B cell (primary cell): ENCODE measurements around the gene BBS1. TPM values are rescaled to one million over a fixed set of nuclear protein-coding genes. Genes with fewer than 3 reads are reported as not detected.

Source experiments
- ATAC-seq: fragments of 200-7000 bp; cut with Tn5 transposase; one replicate; pipeline ENCODE4 v1.10.0; 2021; ENCODE audit warnings: low read depth, mild to moderate bottlenecking, moderate number of reproducible peaks, moderate library complexity
- CTCF ChIA-PET: fragments of 350-600 bp; sonication (Branson Sonifier 250); formaldehyde crosslinking; loops from one replicate; lab custom pipeline; 2021; ENCODE audit warnings: antibody characterized with exemption, inconsistent platforms; lab: Charles Lee
- POLR2A ChIA-PET: fragments of 350-600 bp; sonication (Branson Sonifier 250); formaldehyde crosslinking; loops from one replicate; lab custom pipeline; 2021; ENCODE audit warnings: antibody characterized with exemption; lab: Charles Lee
- DNase-seq: peaks from one replicate; pipeline ENCODE4 v3.0.0; 2013
- H2AFZ ChIP-seq: 2 replicates; pipeline ENCODE4 v1.6.1; 2012; ENCODE audit warnings: mild to moderate bottlenecking, low read depth, low read length; ENCODE audit not compliant: insufficient read depth, poor library complexity, severe bottlenecking
- H3K27ac ChIP-seq, 2 donors: 1 replicate in 1 of 2; 2 replicates in 1 of 2; pipeline ENCODE4 v1.5.1; 2012 to 2013; ENCODE audit warnings: low read length in 2 of 2, mild to moderate bottlenecking in 2 of 2, moderate library complexity in 1 of 2
- H3K27me3 ChIP-seq, 4 experiments: fragments of 200-600 bp in 1 of 4; sonication (generic) in 1 of 4; replicated peaks in 1 of 4; 1 replicate in 2 of 4; 2 replicates in 2 of 4; pipeline versions ENCODE4 v1.6.1 to v1.7.0; 2013 to 2016; ENCODE audit warnings: low read length in 3 of 4, mild to moderate bottlenecking in 2 of 4, mixed read lengths in 1 of 4, moderate library complexity in 1 of 4; ENCODE audit not compliant: insufficient read depth in 4 of 4, control insufficient read depth in 3 of 4; ENCODE audit errors: control extremely low read depth in 1 of 4
- H3K36me3 ChIP-seq, 2 experiments: replicated peaks in 1 of 2; 1 replicate in 1 of 2; 2 replicates in 1 of 2; pipeline versions ENCODE4 v1.6.1 to v1.7.1; 2013; ENCODE audit warnings: low read length in 1 of 2; ENCODE audit not compliant: insufficient read depth in 2 of 2, control insufficient read depth in 1 of 2; ENCODE audit errors: control extremely low read depth in 1 of 2, extremely low read depth in 1 of 2
- H3K4me1 ChIP-seq, 2 donors: fragments of 200-600 bp in 1 of 2; sonication (generic) in 1 of 2; 1 replicate in 1 of 2; 2 replicates in 1 of 2; pipeline versions ENCODE4 v1.5.1 to v1.6.1; 2013 to 2017; ENCODE audit warnings: low read length in 2 of 2; ENCODE audit not compliant: control insufficient read depth in 2 of 2, insufficient read depth in 2 of 2
- H3K4me2 ChIP-seq: replicated peaks from 2 replicates; pipeline ENCODE3; 2012; ENCODE audit warnings: mild to moderate bottlenecking, low read depth, low read length; ENCODE audit not compliant: poor library complexity, severe bottlenecking
- H3K4me3 ChIP-seq, 5 experiments: fragments of 200-600 bp in 1 of 5; sonication (generic) in 1 of 5; 1 replicate in 3 of 5; 2 replicates in 2 of 5; pipeline versions ENCODE4 v1.5.1 to v1.7.0; 2011 to 2016; ENCODE audit warnings: low read length in 4 of 5, mild to moderate bottlenecking in 4 of 5, low read depth in 2 of 5, control low read depth in 1 of 5, moderate library complexity in 1 of 5; ENCODE audit not compliant: insufficient read depth in 1 of 5; ENCODE audit errors: control extremely low read depth in 1 of 5, extremely low read depth in 1 of 5
- H3K79me2 ChIP-seq: fragments of 200-600 bp; sonication (generic); one replicate; pipeline ENCODE4 v1.6.0; 2016; ENCODE audit warnings: low read length; ENCODE audit not compliant: control insufficient read depth, insufficient read depth
- H3K9ac ChIP-seq: fragments of 200-600 bp; sonication (generic); 2 replicates; pipeline ENCODE4 v1.6.1; 2017; ENCODE audit warnings: mild to moderate bottlenecking, low read length, moderate library complexity
- H3K9me3 ChIP-seq, 3 donors: one replicate each; pipeline versions ENCODE4 v1.6.1 to v1.7.1; 2013; ENCODE audit warnings: low read length in 2 of 3; ENCODE audit not compliant: control insufficient read depth in 2 of 3, insufficient read depth in 1 of 3; ENCODE audit errors: control extremely low read depth in 1 of 3
- H4K20me1 ChIP-seq: 2 replicates; pipeline ENCODE4 v1.6.0; 2012; ENCODE audit warnings: mild to moderate bottlenecking, low read length; ENCODE audit not compliant: insufficient read depth, control insufficient read depth, poor library complexity, severe bottlenecking
- H3K27ac Mint-ChIP-seq: one replicate; pipeline ENCODE4 v1.8.0; 2021; ENCODE audit warnings: mixed read lengths
- H3K27me3 Mint-ChIP-seq: one replicate; pipeline ENCODE4 v1.8.0; 2021; ENCODE audit warnings: mixed read lengths
- H3K4me1 Mint-ChIP-seq: one replicate; pipeline ENCODE4 v1.8.0; 2021; ENCODE audit warnings: mixed read lengths
- H3K4me3 Mint-ChIP-seq: one replicate; pipeline ENCODE4 v1.8.0; 2021; ENCODE audit warnings: mixed read lengths
- H3K9me3 Mint-ChIP-seq: one replicate; pipeline ENCODE4 v1.8.0; 2022; ENCODE audit warnings: mixed read lengths; ENCODE audit not compliant: insufficient read depth
- EZH2 ChIP-seq: IDR thresholded peaks from 2 replicates; pipeline ENCODE4 v1.6.1; 2012; ENCODE audit warnings: borderline replicate concordance, low read depth, mild to moderate bottlenecking, moderate library complexity, low read length; ENCODE audit not compliant: insufficient read depth, poor library complexity, severe bottlenecking
- WGBS: methylation state at CpG from one replicate; pipeline ENCODE4 v1.1.5; 2013; ENCODE audit warnings: missing lambda C conversion rate; ENCODE audit not compliant: insufficient coverage; 5-methylcytosine and 5-hydroxymethylcytosine counted together
- intact Hi-C: fragments of 100-400 bp; cut with micrococcal nuclease; formaldehyde crosslinking; loops from one replicate; pipeline ENCODE4 v1.10.0; 2022
- polyA plus RNA-seq: library from polyadenylated mRNA; depleted of rRNA; stranded (reverse); fragments of >200 nt; gene quantifications from 2 replicates; pipeline ENCODE4 v1.2.3, GENCODE V29; 2012
- total RNA-seq, 2 donors: library from RNA; stranded (reverse); fragments of 120-200 nt in 1 of 2; gene quantifications; 1 replicate in 1 of 2; 2 replicates in 1 of 2; pipeline versions ENCODE4 v1.2.3 to v1.2.4, GENCODE V29; 2013 to 2022
- TF ChIP-seq, protein P1 (sequence below): fragments of 200-600 bp; IDR thresholded peaks from one replicate; pipeline ENCODE4 v1.8.0; 2022; ENCODE audit warnings: antibody characterized with exemption, mild to moderate bottlenecking

BBS1 gene
- total and polyA plus RNA-seq, 2 donors (not counting 1 experiment from before 2014, with no cell fraction given) = 20.4 to 52.5 TPM

DNA sequence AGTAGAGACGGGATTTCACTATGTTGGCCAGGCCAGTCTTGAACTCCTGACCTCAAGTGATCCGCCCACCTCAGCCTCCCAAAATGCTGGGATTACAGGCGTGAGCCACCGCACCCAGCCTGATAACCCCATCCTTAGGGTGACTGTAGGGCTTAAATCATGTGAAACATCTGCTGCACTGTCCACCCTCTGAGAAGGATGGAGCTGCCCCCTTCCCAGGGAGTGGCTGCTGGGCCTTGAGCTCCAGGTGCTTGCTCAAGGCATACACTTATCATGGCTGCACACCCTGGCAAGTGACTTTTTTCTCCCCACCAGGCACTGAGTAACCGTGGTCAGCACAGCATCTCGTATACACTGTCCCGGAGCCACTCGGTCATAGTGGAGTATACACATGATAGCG lies 38.4 kb upstream of the BBS1 start:
- no peaks in the 10 kb centered on the region for H3K27me3 ChIP-seq
- H3K27me3 Mint-ChIP-seq = no peaks in the 10 kb centered on the region
- H3K4me3 Mint-ChIP-seq = no peak overlapping the region
- H4K20me1 ChIP-seq = no peaks in the 10 kb centered on the region
- H3K79me2 ChIP-seq = peaks cover 4% of the 10 kb centered on the region
- no peak overlapping the region for H3K4me2 ChIP-seq
- no peaks in the 10 kb centered on the region for H3K9me3 Mint-ChIP-seq
- intact Hi-C loops = no loop called here
- H3K27ac Mint-ChIP-seq = no peak overlapping the region
- TF ChIP-seq EZH2 = no peak
- TF ChIP-seq, protein P1, sequence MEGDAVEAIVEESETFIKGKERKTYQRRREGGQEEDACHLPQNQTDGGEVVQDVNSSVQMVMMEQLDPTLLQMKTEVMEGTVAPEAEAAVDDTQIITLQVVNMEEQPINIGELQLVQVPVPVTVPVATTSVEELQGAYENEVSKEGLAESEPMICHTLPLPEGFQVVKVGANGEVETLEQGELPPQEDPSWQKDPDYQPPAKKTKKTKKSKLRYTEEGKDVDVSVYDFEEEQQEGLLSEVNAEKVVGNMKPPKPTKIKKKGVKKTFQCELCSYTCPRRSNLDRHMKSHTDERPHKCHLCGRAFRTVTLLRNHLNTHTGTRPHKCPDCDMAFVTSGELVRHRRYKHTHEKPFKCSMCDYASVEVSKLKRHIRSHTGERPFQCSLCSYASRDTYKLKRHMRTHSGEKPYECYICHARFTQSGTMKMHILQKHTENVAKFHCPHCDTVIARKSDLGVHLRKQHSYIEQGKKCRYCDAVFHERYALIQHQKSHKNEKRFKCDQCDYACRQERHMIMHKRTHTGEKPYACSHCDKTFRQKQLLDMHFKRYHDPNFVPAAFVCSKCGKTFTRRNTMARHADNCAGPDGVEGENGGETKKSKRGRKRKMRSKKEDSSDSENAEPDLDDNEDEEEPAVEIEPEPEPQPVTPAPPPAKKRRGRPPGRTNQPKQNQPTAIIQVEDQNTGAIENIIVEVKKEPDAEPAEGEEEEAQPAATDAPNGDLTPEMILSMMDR = no peak
- H3K4me1 Mint-ChIP-seq = peaks cover 9% of the 10 kb centered on the region
- POLR2A ChIA-PET = interaction anchor here (0.6 kb wide), 1 partner anchor 53 kb away, joined by 13 read pairs; no protein-coding TSS in a partner anchor
- DNase-seq (no peak), ATAC-seq (no peak)
- CTCF ChIA-PET = interaction anchor here (0.7 kb wide), 2 partner anchors 37 to 69 kb away, joined by 3 to 4 read pairs; no protein-coding TSS in a partner anchor
- 100% methylated on average over 7 of the region's 9 CpGs for WGBS
- H3K9me3 ChIP-seq = no peaks in the 10 kb centered on the region
- peaks cover 10 to 11% of the 10 kb centered on the region in 2 donors for H3K4me1 ChIP-seq
- H3K9ac ChIP-seq = no peak overlapping the region
- no peak overlapping the region for H3K27ac ChIP-seq
- no peaks in the 10 kb centered on the region for H3K36me3 ChIP-seq
- H3K4me3 ChIP-seq = no peak overlapping the region
- no peak overlapping the region for H2AFZ ChIP-seq

DNA sequence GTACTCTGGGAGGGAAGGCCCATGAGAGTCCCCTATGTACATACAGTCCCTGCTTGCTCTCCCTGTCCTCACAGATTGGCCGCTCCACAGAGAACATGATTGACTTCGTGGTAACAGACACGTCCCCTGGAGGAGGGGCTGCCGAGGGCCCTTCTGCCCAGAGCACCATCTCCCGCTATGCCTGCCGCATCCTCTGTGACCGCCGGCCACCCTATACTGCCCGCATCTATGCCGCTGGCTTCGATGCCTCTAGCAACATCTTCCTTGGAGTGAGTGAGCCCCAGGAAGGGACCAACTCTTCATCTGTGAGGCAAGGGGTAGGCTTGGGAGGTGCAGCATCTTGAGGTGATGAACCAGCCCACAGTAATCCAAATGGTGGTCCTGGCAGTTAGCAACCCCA lies 37.3 kb upstream of the BBS1 start:
- over 99% methylated on average over 9 of the region's 11 CpGs for WGBS
- Histone ChIP-seq H3K9me3 (no peaks in the 10 kb centered on the region), H3K9ac (no peak overlapping the region), H3K4me3 (no peak overlapping the region), H3K27me3 (no peaks in the 10 kb centered on the region), H3K36me3 (no peaks in the 10 kb centered on the region), H4K20me1 (no peaks in the 10 kb centered on the region), H3K4me1 (peaks cover 0 to under 1% of the 10 kb centered on the region in 2 donors), H3K27ac (no peak overlapping the region), H3K4me2 (no peak overlapping the region), H3K79me2 (no peaks in the 10 kb centered on the region), H2AFZ (no peak overlapping the region)
- intact Hi-C loops = no loop called here
- Mint-ChIP-seq H3K4me1 (peaks cover 3% of the 10 kb centered on the region), H3K27ac (no peak overlapping the region), H3K4me3 (no peak overlapping the region), H3K9me3 (no peaks in the 10 kb centered on the region), H3K27me3 (no peaks in the 10 kb centered on the region)
- ATAC-seq = no peak
- CTCF ChIA-PET = no interaction called here
- TF ChIP-seq, protein P1 = no peak
- TF ChIP-seq EZH2 = no peak
- POLR2A ChIA-PET = no interaction called here
- DNase-seq = no peak
